Islet precursor cell (in vitro differentiated cells): ENCODE data around the gene KCNAB2.

Experiments
- DNase-seq: peaks from one replicate; pipeline ENCODE4 v3.0.0-alpha.2; 2018

Gene KCNAB2

DNA sequence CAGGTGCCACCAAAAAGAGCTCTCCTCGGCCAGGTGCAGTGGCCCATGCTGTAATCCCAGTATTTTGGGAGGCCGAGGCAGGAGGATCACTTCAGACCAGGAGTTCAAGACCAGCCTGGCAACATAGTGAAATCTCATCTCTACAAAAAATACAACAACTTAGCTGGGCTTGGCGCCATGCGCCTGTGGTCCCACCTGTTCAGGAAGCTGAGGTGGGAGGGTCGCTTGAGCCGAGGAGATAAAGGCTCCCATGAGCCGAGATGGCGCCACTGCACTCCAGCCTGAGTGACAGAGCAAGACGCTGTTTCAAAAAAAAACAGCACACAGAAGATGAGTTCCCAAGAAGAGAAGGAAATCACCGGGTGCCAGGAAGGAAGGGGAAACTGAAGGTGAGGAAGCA lies 67.4 kb downstream of the KCNAB2 start:
- no peak for DNase-seq

DNA sequence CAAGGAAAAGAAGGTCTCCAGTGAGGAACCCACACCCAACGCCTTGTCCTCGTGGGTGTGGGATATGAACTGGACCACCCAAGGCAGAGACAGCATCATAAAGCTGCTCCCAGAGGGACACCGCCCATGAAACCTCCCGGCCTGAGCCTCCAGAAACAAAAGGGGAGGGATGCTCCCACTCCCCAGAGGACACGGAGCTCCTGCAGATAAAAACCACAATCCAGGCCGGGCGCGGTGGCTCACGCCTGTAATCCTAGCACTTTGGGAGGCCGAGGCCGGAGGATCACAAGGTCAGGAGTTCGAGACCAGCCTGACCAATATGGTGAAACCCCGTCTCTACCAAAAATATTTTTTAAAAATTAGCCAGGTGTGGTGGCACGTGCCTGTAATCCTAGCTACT lies 68.1 kb downstream of the KCNAB2 start:
- no peak for DNase-seq

DNA sequence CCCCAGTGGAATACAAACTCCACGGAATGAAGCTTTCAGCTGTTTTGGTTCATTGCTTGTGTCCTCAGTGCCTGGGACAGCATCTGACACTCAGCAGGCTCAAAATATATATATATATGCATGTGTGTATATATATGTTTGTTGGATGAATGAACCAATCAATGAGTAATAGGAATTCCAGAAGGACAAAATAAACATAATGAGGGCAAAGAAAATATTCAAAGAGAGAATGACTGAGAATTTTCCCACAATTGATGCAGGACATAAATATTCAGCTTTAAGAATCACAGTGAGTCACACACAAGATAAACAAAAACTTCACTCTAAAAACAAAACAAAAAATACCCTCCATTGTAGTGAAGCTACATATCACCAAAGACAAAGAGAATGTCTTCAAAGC lies 70.4 kb downstream of the KCNAB2 start:
- no peak for DNase-seq

DNA sequence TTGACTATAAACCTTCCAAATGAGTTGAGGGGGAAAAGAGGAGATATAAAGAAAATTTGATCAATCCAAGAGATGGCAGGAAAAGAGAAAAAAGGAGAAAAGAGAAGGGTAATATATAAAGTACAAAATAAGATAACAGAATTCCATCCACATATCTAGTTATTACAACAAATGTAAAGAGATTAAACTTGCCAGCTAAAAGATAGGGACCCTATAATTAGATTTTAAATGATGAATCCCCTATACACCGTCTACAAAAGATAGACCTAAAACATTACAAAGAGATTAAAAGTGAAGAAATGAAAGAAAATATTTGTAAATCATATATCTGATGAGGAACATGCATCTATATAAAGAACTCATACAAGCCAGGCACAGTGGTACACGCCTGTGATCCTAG lies 71.4 kb downstream of the KCNAB2 start:
- no peak for DNase-seq

DNA sequence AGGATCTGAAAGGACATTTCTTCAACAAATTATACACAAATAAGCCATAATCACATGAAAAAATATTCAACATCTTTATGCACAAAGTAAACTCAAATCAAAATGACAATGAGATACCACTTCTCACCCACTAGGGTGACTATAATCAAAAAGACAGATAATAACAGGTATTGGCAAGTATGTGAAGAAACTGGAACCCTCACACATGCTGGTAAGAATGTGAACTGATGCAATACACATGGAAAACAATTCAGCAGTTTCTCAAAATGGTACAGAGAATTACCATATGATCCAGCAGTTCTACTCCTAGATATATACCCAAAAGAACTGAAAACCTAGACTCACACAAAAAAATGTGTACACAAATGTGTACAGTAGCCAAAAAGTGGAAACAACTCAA lies 71.9 kb downstream of the KCNAB2 start:
- no peak for DNase-seq

DNA sequence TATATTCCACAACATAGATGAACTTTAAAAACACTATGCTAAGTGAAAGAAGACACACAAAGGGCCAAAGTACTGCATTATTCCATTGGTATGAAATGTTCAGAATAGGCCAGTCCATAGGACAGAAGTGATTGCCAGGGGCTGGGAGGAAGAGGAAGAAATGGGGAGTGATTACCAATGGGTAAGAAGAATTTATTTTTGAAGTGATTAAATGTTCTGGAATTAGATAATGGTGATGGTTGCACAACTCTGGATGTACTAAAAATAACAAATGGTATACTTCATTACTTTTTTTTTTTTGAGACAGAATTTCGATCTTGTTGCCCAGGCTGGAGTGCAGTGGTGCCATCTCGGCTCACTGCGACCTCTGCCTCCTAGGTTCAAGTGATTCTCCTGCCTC lies 72.7 kb downstream of the KCNAB2 start:
- DNase-seq: no peak

DNA sequence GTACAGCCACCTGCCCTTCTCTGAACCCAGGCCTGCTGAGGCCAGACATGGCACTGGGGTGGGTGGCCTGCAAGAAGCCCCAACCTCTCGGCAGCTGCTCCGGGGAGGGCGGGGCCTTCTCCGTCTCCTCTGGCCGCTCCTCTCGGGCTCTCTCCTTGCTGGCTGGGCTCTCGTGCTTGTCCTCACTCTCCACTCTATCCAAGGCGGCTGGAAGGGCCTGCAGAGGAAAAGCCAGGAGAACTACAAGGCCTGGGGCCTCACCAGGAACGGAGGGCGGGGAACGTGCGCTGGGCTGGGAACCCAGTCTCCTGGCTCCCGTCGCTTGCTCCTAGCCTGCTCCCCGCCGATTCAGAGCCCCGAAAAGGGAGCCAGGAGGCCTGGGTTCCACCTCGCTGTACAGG lies 75.3 kb downstream of the KCNAB2 start:
- no peak for DNase-seq

DNA sequence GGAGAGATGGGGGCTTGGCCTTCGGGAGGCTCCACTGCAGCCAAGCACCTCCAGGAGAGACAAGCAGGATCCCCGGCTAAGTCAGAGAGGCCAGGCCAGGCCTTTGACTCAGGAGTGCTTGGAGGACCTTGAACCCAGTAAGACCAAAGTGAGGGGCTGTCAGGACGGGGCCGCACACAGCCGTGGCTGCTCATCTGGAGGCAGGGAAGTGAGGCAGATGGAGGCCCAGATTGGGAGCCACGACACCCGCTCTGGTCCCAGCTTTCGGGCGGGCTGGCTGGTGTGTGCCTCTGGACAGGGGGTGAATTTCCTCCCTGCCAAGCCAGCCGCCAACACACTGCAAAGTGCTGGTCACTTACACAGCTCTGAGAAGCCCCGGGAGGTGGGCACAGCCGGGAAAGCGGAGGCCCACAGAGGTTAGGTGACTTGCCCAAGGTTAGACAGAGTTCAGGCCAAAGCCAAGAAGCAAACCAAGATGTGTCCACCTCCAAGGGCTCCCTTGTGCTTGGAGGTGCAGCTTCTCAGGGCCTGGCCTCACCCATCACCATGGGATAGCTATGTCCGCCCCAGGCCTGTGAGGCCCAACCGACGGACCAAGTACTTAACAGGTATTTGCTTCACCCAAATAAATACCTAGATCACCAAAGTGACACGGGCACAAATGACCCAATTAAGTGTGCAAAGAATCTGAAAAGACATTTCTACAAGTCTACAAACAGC lies 76.1 kb downstream of the KCNAB2 start:
- DNase-seq: no peak

DNA sequence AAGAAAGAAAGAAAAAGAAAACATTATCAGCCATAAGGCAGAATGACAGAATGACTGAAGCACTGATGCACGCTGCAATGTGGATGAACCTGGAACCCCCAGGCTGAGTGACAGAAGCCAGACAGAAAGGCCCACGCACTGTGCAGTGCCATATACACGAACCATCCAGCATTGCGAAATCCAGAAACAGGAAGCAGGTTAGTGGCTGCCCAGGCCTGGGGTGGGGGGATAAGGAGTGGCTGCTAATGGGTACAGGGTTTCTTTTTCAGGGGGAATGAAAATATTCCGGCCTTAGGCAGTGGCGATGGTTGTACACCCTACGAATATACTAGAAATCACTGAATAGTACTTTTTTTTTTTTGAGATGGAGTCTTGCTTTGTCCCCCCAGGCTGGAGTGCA lies 77.4 kb downstream of the KCNAB2 start:
- no peak for DNase-seq

DNA sequence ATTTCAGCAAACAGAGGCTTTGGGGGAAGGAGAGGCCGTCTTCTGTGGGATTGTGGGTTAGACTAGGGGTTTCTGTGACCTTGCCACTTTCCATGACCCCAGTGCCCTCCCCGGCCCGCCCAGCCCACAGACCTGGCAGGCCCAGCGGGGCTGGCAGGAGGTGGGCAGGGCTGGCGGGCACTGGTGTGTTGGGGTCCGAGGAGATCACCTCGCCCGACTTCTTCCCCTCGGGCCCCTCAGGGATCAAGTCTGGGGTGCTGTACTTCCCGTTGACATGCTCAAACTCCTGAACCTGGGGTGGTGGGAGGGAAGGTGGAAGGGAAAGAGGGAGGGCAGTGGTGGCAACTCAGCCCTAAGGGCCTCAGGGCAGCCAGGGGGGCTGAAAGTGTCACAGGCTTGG lies 78.1 kb downstream of the KCNAB2 start:
- no peak for DNase-seq

DNA sequence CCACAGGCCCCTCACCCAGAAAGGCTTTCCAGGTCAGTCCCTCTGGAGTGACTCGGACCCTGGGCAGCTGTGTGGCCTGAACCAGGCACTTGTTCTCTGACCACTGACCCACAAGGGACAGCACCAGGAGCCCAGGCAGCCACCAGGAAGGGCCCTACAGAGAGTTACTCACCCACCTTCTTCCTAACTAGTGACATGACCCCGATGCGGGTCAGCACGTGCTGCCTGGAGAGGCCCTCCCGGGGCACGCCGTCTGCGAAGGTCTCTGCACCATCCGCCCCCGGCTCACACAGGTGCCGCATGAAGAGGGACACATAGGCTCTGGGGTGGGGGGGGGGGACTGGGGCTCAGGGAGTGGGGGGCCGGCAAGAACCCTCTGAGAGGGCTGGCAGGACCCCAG lies 78.7 kb downstream of the KCNAB2 start:
- no peak for DNase-seq

DNA sequence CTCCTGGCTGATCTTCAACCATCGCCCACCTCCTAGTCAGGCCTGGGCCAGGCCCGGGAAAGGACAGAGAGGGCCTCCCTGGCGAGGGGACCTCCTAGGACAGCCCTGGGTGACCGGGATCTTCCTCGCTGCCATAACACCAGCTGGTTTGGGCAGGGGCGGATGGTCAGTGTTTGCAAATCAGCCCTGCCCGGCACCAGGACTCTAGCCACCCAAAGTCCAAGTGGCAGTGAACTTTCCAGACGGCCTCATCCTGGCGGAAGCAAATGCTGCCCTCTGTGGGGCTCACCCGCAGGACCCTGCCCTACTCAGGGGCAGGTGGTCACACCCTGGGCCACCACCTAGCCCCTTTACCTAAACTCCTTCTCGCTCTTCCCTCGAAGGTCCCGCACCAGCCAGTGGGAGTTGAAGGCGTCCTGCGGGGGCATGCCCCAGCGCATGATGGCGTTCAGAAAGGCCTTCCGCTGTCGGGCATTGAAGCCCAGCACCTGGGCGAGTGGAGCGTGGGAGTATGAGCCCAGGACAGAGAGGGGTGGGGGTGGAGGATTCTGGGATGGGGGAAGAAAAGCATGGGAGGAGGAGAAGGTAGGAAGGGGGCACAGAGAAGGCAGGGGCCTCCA lies 79.2 kb downstream of the KCNAB2 start:
- DNase-seq: no peak

DNA sequence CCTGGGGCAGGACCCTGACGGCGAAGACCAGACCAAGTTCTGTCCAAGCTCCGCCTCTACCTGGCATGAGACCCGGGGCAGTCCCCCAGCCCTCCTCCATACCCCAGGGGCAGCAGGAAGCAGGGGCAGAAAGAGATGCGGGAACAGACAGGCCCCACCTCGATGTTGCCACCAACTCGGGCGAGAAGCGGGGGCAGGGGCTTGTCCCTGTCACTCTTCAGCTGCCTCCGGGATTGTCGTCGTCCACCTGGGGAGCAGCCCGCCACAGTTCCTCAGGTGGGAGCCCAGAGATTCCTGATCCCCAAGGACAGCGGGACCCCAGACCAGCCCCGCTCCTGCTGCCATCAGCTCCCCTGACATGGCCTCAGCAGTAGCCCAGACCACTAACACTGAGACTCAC lies 79.7 kb downstream of the KCNAB2 start:
- no peak for DNase-seq

DNA sequence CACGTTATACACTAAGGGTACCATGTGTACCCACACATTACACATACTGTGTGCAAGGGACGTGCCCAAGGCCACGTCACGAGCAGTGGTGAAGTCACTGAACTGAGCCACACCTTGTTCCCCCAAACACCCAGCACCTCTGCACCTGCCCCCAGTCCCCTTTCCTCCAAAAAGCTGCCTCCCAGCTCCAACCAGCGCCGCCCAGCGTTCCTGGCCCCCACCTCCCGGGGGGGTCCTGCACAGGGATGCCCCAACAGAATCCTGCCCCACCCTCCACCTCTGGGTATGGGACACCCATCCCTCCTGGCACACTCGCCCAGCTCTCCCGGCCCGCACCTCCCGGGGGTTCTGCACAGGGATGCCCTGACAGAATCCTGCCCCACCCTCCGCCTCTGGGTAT lies 80.3 kb downstream of the KCNAB2 start:
- DNase-seq: no peak

DNA sequence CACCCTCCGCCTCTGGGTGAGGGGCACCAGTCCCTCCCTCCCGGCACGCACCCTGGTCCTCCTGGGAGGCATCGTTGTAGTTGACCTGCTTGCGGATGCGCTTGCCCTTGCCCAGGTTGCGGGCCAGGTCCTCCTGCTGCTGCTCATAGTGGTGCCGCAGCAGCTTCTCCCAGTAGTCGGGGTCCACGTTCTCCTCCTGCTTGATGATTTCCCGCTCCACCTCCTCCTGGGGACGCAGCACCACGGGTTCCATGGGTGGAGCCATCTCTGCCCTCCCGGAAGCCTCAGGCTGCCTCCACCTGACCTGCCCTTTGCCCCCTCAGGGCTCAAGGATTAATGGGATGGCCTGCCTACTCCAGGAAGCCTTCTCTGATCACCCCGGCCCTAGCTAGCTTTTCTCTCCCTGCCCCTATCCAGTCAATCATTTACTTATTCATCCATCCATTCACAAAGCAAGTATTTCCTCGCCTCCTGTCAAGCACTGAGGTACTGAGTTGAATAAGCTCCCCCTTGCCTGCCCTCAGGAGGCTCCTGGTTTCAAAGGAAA lies 80.9 kb downstream of the KCNAB2 start:
- DNase-seq: no peak

DNA sequence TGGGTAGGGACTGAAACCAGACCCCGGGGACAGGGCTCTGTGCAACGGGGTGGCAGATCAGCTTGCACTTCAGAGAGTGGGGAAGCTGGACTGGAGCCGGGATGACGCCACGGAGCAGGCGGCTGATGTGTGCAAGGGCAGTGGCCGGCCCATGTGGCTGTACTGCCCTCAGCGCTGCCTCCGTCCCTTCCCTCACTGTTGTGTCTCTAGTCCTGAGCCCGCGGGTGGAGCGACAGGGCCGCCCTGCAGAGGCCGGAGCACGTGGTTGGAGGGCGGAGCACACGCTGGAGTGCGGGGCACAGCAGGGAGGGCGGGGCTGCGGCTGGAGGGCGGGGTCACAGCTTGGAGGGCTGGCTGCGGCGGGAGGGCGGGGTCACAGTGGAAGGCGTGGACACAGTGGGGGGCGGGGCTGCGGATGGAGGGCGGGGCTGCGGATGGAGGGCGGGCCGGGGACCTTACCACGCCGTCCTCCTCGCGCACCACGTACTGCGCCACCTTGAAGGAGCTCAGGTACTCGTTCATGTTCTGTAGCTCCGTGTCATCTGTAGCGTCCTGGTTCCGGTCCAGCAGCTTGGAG lies 82.0 kb downstream of the KCNAB2 start:
- DNase-seq: peak; percentile 85

DNA sequence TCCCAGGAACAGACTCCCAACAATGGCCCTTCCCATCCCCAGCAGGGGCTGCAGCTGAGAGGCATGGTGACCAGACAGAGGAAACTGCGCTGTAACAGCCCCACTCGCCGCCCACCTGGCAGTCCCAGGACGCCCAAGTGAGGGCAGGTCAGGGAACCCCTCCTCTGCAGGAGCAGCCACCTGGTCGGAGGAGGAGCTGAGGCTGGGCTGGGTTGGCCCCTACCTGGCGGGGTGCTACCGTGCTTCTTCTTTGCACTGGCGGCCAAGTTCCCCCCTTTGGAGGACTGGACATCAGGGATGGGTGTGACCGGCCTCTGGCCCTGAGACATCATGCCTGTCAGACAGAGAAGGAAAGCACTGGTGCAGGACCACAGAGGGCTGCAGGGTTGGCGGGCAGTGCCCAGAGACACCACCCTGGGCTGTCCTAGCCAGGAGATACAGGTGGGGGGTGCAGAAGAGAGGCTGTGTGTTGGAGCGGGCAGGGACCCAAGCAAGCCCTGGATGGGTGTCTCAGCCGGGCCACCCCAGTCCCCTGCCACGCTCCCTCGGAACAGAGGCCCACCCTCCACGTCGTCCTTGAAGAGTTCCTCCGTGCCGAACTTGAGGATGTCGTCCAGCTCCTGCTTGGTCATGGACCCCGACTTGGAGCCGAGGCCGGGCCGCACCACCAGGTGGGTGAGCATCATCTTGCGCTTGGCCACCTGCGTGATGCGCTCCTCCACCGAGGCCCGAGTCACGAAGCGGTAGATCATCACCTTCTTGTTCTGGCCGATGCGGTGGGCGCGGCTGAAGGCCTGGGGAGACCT lies 82.8 kb downstream of the KCNAB2 start:
- DNase-seq: no peak

DNA sequence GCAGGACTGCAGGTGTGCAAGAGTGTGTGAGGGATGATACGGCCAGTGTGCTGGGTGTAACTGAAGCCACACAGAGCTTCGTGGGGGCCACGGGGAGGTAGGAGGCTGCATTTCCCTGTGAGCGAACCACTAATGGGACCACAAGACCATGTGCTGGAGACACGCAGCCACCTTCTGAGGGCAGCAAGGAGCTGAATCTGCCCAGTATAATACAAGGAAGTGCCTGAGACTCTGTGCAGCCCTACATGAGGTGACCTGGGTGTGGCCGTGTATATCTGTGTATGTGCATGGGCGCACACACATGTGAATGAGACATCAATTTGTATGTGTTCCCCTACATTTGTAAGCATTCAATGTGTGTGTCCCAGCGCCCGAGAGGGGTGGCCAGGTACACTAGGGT lies 83.6 kb downstream of the KCNAB2 start:
- no peak for DNase-seq

DNA sequence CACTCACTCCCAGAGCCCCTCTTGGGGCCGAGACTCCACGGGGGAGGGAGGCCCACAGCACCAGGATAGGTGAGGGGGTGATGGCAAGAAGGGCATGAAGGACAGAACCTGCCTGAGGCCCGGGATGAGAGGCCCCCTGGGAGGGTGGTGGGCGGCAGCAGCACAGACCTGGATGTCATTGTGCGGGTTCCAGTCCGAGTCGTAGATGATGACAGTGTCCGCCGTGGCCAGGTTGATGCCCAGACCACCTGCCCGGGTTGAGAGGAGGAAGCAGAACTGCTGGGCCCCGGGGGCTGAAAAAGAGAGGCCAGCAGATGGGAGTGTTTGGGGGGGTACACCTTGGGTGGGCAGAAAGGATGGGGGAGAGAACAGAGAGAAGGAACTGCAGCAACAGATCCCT lies 84.3 kb downstream of the KCNAB2 start:
- DNase-seq: no peak

DNA sequence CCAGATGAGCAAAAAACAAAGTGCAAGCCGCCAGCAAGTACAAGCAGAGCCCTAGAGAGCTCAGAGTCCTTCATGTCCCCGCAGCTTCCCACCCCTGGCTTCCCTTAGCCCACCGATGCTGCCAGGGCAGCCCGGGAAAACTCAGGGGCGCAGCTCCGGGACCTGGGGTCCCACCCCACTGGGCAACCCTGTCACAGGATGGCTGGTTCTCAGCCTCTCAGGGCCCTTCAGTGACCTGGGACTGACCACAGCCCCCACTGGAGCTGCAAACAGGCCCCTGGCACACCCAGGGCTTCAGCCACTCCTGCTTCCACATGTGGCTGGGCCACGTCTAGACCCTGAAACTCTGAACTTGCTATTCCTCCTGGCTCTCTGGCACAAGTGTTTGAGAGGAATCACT lies 84.9 kb downstream of the KCNAB2 start:
- DNase-seq: no peak

DNA sequence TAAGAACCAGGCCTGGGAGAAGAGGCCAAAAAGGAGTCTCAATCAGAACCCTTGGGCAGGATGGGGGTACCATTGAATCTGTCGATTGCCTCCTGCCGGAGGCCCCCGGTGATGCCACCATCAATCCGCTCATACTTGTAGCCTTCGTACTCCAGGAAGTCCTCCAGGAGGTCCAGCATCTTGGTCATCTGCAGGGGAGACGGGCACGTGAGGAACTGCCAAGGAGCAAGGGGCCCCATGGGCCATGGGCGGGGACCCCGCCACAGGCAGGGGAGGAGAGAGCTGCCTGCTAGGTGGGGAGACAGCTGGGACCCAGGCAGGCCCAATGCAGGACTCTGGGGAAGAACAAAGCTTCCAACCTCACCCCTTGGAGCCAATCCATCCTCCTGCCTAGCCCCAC lies 85.9 kb downstream of the KCNAB2 start:
- DNase-seq: no peak

DNA sequence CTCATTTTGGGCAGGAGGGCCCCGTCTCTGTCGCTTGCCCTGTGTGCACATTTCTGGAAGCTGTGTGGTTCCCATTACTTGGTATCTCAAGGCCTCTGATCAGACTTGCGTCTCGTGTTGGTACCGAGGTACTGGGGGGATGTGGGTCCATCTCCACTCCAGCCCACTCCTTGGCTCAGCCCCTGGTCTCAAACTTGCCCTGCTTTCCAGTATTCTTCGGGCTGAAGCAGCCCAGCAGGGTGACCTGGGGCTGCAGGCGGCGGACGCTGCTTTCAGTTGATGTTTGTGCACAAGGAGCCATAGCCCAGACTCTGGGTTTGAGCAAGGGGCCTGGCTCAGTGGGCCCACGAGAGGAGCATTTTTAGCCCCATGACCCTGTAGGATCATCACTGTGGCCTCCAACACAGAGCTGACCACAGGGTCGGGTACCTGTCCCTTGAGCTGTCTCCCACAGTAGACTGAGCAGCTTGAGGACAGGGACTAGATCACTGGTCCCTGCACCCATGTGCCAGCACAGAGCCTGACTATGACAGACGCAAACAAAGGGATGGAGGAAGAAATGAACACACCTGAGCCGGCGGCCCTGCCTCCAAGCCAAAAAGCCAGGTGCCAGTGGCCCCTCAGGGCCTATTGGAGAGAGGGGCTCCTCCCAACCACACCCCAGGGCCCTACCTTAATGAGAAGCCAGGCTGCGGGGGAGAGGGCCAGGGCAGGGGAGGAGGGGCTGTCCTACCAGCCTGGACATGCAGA lies 87.6 kb downstream of the KCNAB2 start:
- no peak for DNase-seq

DNA sequence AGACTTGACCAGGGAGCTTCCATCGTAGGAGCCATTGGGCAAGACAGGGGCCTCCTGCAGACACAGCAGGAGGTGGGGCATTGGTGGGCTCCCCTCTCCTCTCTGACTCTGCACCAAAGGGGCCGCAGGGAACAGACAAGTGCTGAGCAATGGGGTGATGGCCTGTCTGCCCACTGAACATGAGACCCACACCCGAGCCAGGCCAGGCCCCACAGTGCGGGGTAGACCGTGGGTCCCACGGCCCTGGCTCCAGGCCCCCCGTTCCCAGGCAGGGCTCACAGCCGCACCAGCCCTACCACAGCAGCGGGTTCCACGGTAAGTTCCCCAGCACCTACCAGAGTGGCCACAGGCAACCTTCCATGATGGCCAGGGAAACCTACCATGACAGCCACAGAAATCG lies 88.5 kb downstream of the KCNAB2 start:
- DNase-seq: no peak
